Measurements from ENCODE around the gene MYH10.

Gene MYH10

DNA sequence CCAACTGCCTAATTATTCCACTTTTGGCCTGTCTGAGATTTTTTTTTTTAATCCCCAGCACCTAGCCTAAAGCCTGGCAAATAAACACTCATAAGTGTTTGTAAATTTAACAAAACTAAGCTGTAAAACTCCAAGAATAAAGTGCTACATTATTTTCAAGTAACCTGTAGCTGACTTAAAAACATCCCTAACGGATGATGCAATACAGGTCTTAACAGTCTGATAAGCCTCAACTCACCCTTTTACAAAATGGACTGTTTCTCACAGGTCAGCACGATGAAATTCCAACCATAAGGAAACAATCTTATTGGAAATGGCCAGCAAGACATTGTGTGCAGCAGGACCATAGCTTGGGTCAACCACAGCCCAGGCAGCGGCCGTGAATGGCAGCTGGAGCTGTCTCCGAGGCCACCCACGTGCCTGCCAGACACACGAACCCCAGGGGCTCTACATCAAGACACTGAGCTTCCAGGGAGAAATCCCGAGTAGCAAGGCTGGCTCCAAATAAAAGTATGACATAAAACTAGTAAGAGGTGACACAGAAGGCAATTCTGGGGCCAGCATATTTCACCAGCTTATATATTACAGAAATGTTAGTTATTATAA lies 135.9 kb downstream of the MYH10 start:
- DNase-seq (ENCODE audit: low read depth) = no peak

- no peak for DNase-seq (ENCODE audit: low read depth)
Measured at GRCh38 chr17:8494021-8494420, 136.5 kb downstream of the MYH10 start.

- no peak for DNase-seq (ENCODE audit: low read depth)
Measured at GRCh38 chr17:8492121-8492520, 138.4 kb downstream of the MYH10 start.

GRCh38 chr17:8490256-8491023 lies 140.1 kb downstream of the MYH10 start:
- no peak for DNase-seq (ENCODE audit: low read depth)

- no peak for DNase-seq (ENCODE audit: low read depth)
Measured at GRCh38 chr17:8489841-8490240, 140.7 kb downstream of the MYH10 start.

DNA sequence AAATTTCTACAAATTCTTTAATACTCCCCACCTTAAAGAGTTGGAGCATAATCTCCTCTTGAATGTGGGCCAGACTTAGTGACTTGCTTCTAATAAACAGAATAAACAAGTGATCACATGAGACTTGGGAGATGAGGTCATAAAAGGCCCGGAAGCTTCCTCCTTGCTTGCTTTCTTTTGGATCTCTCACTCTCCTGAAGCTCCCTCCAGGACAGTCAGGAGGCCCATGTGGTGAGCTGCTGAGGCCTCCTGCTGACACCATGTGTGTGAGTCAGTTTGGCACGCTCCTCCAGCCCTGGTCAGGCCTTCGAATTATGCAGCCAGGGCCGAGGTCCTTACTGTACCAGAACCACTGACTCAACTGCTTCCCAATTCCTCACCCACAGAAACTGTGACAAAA lies 141.6 kb downstream of the MYH10 start:
- no peak for DNase-seq (ENCODE audit: low read depth)

DNA sequence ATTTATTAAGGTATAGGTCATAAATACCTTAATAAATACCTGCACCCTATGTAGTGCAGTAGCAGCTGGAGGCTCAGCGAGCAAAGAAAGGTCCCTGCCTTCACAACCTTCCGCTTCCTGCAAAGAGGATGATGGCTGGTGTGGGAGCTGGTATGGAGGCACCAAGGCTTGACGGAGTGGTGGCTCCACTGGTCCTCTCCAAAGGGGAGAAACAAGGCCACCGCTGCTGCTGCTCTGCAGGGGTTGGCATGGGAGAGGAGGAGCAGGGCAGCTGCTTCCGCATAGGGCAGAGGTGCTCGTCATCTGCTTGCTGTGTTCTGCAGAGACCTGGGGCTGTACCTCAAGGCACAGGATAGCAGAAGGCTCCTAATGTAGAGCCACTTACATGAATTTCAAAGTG lies 142.0 kb downstream of the MYH10 start:
- no peak for DNase-seq (ENCODE audit: low read depth)

- DNase-seq (ENCODE audit: low read depth) = no peak
Measured at GRCh38 chr17:8487743-8488142, 142.8 kb downstream of the MYH10 start.

GRCh38 chr17:8487130-8487645 lies 143.3 kb downstream of the MYH10 start:
- no peak for DNase-seq (ENCODE audit: low read depth)

- no peak for DNase-seq (ENCODE audit: low read depth)
Measured at GRCh38 chr17:8485491-8485890, 145.0 kb downstream of the MYH10 start.

DNA sequence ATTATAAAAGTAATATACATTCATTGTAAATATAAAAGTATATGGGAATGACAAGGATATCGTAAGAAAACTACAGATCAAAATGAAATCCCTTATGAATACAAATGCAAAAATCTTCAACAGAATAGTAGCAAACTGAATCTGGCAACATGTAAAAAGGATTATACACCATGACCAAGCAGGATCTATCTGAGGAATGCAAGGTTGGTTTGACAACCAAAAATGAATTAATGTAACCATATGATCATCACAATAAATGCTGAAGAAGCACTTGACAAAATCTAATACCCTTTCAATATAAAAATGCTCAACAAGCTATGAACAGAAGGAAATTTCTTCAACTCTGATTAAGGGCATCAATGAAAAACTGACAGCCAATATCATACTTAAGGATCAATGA lies 146.1 kb downstream of the MYH10 start:
- no peak for DNase-seq (ENCODE audit: low read depth)

DNA sequence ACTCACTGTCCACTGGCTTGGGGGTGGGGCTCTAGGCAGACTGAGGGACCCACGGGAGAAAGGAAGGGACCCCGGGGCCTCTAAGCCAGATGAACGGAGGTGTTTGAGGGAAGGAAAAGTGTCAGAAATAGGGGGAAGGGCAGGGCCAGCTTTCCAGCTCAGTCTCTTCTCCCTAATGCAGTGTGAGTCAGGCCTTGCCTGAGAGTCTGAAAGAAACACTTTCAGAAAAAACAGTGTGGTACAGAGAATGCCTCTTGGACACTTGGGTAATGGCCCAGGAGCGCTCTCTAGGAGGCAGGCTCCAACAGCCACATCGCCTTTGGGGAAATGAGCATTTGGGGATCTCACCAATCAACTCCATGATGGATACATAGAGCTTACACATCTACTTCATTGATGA lies 148.0 kb downstream of the MYH10 start:
- DNase-seq (ENCODE audit: low read depth) = no peak

- DNase-seq (ENCODE audit: low read depth) = no peak
Measured at GRCh38 chr17:8481703-8482102, 148.8 kb downstream of the MYH10 start.

- no peak for DNase-seq (ENCODE audit: low read depth)
Measured at GRCh38 chr17:8481089-8481488, 149.4 kb downstream of the MYH10 start.

DNA sequence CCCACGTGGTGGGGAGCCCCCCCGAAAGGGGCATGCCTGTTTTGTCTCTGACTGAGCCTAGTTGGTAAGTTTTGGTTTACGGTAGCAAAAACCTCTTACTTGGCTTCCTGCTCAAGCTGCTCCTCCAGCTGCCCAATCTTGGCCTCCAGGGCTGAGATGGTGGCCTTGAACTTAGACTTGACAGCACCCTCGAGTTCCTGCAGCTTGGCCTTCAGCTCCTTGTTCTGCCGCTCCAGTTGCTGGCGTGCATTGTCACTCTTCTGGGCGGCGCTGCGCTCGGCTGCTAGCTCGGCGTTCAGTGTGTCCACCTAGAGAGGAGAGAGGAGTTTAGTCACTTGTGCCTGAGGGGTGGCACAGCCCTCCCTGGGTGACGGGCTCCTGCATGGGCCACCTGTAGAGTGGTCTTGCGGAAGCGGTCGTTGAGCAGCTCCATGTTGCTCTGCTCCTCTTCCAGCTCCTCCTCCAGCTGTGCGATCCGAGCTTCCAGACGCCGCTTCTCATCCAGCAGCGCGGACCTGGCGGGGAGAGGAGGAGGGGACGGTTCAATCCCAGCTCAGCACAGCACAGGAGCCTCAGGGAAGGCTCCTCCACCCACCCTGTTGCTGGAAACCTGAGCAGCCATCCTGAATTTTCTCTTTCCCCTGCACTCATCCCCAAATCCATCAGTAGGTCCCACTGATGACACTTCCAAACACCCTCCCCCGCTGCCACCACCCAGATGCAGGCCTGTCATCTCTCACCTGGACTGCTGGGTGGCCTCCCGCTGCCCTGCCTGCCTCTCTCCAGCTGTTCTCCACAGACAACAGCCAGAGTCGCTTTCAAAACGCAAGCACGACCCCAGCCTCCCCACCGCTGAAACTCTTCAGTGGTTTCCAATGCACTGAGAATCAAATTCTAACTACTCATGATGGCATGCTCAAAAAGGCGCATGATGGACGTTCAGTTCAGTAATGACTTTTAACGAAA lies 150.2 kb downstream of the MYH10 start:
- DNase-seq (ENCODE audit: low read depth) = no peak

DNA sequence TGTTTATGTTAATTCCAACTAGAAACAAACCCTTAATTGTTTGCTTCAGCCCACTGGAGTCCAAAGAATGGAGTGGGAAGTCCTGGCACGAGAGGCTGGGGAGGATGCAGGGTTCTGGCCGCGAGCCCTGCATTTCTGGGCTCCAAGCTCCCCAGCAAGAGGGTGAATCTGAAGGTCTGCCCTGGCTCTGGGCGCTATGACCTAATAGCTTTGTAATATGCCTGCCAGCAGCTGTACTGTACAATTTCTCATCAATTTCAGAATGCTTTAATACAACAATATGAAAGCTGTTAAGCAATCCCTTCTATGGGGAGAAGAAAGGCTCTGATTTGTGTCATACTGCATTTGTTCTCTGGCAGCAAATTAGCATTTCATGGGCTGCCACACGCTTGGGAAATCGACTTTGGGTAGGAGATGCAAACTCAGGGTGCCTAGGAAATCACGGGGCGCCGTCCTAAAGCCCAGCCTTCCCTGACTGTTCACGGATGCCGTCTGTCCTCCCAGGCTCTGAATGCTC lies 151.0 kb downstream of the MYH10 start:
- DNase-seq (ENCODE audit: low read depth) = no peak

DNA sequence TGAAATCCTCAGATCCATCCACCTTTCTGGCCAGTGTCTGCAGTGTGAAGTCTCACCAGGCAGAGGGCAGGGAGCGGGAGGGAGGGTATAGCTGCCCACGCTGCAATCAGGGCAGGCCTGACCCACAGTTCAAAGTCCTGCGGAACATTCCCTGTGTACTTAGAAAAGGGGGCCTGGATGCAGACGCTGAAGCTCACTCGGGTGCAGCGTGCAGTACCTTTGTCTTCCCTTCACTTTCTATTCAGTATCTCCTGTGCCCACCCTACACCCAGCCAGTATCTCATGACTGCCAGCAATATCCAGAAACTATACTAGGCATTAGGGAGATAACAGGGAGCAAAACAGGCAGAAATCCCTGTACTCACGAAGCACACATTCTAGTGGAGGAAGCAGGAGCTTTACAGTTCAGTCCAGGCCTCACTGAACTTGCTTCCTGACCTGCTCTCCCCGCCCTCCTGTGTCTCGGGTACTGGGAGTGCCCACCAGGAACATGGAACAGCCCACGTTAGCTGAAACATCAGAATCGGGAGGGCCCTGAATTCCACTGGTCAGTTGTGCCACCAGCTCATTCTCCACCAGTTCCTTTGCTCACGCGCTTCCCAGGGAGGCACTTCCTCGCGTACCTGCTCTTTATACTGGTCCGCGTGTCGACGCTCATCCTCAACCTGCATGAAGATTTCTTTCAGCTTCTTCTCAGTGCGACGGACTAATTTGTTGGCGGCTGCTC lies 152.6 kb downstream of the MYH10 start:
- DNase-seq (ENCODE audit: low read depth) = no peak

- no peak for DNase-seq (ENCODE audit: low read depth)
Measured at GRCh38 chr17:8477171-8477570, 153.4 kb downstream of the MYH10 start.

DNA sequence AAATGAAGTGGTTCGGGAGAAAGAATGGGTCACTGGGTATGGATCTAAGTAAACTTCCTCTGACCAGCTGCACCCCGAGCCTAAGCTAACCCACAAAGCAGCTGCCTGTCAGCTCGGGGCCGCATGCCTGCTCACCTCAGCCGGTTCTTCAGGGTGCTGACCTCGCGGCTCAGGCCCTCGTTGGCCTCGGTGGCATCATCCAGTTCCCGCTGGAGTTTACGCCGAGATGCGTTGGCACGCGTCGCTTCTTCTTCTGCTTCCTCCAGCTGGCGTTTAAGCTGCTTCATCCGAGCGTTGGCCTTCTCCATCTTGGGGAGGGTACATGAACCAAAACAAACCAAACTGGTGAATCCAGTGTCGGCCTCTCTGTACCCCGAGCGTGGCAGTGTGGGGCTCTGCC lies 153.8 kb downstream of the MYH10 start:
- DNase-seq (ENCODE audit: low read depth) = no peak

- no peak for DNase-seq (ENCODE audit: low read depth)
Measured at GRCh38 chr17:8475781-8476180, 154.7 kb downstream of the MYH10 start.

- no peak for DNase-seq (ENCODE audit: low read depth)
Measured at GRCh38 chr17:8475227-8475626, 155.3 kb downstream of the MYH10 start.

DNA sequence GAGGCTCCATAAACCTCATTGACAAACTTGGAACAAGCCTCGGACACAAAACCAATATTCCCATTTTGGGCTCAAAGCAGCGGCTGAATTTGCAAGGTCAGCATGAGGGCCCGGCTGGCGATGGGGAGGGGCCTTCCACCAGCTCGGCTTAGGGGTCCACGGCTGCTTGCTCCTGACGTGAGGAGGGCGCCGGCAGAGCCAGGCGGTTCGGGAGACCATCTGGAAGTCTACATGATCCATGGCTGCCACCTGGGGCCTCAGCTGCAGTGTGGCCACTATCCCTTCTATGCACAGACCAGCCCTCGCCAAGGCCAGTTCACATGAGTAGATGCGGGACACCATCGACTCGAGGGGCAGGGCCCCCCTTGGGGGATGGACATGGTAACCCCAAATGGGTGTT lies 155.7 kb downstream of the MYH10 start:
- no peak for DNase-seq (ENCODE audit: low read depth)
